22Rv1 (cell line): Measurements from ENCODE around the gene CSF1.

Experiments
- ZFX ChIP-seq: fragments of 450-650 bp; IDR thresholded peaks from 2 replicates; pipeline ENCODE4 v1.6.1; 2017; ENCODE audit warnings: antibody characterized with exemption, borderline replicate concordance
- TF ChIP-seq, protein P1 (sequence below): fragments of 450-650 bp; IDR thresholded peaks from 2 replicates; pipeline ENCODE4 v1.5.1; 2017; ENCODE audit warnings: mild to moderate bottlenecking

DNA sequence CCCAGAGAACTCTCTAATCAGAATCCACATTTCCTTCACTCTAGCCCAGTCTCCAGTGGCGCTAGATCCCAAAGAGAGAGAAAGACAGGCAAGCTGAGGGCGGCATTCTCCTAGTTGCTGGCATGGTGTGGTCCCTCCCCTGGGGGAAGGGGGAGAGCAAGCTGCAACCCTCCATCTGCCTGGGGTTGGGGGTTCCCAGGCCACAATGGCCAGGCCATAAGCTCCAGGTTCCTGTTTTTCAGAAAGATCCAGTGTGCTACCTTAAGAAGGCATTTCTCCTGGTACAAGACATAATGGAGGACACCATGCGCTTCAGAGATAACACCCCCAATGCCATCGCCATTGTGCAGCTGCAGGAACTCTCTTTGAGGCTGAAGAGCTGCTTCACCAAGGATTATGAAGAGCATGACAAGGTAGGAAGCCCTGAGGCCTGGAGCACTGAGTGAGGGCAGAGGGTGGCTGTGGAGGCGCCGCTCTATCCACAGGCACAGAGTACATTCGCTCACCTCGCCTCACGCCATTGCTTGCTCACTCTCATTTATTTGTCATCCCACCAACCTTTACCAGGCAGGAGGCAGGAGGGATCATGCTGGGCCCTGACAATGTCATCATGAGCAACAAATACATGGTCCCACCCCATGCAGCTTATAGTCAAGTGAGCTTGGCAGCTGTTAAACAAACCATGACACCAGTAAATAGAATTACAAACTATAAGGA lies 6.6 kb downstream of the CSF1 start:
- TF ChIP-seq, protein P1, sequence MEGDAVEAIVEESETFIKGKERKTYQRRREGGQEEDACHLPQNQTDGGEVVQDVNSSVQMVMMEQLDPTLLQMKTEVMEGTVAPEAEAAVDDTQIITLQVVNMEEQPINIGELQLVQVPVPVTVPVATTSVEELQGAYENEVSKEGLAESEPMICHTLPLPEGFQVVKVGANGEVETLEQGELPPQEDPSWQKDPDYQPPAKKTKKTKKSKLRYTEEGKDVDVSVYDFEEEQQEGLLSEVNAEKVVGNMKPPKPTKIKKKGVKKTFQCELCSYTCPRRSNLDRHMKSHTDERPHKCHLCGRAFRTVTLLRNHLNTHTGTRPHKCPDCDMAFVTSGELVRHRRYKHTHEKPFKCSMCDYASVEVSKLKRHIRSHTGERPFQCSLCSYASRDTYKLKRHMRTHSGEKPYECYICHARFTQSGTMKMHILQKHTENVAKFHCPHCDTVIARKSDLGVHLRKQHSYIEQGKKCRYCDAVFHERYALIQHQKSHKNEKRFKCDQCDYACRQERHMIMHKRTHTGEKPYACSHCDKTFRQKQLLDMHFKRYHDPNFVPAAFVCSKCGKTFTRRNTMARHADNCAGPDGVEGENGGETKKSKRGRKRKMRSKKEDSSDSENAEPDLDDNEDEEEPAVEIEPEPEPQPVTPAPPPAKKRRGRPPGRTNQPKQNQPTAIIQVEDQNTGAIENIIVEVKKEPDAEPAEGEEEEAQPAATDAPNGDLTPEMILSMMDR = no peak
- no peak for TF ChIP-seq ZFX
